Right renal cortex interstitium (tissue), 3 donors: ENCODE data around the gene EVL. TPM values are rescaled to one million over a fixed set of nuclear protein-coding genes. Genes with fewer than 3 reads are reported as not detected.
"Not testable (repeated sequence)": the region's sequence is repeated elsewhere in the genome, so short reads cannot be mapped to it uniquely, and the experiment has no call there.

ENCODE experiments used
- DNase-seq, 3 donors: peaks; one replicate each; pipeline ENCODE4 v3.0.0-alpha.2; 2013; ENCODE audit warnings: low read depth in 3 of 3, low spot score in 2 of 3
- polyA plus RNA-seq, 3 donors: library from polyadenylated mRNA; unstranded; fragments of 120-200 nt; gene quantifications; one replicate each; pipeline ENCODE4 v1.2.1, GENCODE V29; 2013; ENCODE audit not compliant: insufficient read length in 3 of 3

The EVL gene, protein sequence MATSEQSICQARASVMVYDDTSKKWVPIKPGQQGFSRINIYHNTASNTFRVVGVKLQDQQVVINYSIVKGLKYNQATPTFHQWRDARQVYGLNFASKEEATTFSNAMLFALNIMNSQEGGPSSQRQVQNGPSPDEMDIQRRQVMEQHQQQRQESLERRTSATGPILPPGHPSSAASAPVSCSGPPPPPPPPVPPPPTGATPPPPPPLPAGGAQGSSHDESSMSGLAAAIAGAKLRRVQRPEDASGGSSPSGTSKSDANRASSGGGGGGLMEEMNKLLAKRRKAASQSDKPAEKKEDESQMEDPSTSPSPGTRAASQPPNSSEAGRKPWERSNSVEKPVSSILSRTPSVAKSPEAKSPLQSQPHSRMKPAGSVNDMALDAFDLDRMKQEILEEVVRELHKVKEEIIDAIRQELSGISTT
- 100 to 1,000 TPM in 1 of 3 donors, 10 to 100 TPM in 2; 98.1 to 104 (median 99.9) TPM for polyA plus RNA-seq

DNA sequence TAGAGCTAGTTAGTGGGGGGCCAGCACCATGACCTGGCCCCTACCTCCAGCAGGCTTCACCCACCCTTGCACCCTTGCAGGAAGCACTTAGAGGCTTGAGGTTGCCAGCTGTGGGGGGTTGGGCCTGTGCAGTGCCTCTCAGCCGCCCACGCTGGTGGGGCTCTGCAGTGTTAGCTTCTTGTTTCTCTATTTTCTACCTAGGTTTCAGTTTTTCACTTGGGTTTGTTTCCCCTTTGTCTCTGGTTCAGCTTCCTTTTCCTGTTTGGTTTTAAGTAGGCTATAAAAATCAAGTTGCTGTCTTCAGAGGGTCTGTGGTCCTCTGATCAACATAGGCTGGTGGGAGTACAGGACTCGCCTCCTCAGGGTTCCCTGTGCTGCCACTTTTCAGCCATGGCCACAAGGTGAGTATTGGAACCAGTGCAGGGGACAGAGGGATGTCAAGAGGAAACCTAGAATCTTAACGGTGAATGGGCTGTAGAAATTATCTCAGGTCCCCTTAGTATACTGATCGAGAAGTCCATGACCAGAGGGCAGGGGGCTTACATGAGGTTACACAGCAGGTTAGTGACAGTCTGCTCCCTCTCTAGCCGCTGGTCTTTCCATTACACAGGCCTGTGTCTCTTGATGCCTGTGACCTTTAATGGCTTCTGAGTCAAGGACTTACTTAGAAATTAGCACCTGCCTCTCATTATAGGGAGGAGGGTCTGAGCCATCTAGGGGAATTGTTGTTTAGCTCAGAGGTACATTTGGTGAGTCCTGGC lies at the start of gene EVL:
Gene EVL, plus strand, starts transcription at position 312 of the 761 bp plus-strand sequence. Its CDS starts 79 bp downstream, at position 391.
- no peak for DNase-seq

DNA sequence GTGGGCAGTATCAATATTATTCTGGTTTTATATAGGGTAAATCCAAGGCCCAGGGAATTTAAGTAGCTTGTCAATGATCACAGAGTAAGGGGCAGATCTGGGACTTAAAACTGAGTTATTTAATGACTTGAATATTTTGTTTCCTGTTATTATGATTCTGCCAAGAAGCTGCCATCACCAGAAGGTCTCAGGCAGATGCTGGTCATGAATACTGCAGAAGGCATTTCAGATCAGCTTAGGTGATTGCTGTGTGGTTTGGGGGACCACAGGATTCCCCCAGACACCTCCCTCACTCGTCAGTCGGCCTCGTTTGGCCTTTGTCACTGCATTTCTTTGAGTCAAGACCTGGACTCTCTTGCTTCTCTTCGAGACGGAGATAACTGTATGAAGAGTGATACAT lies 47.7 kb upstream of the EVL start:
- DNase-seq: no peak

DNA sequence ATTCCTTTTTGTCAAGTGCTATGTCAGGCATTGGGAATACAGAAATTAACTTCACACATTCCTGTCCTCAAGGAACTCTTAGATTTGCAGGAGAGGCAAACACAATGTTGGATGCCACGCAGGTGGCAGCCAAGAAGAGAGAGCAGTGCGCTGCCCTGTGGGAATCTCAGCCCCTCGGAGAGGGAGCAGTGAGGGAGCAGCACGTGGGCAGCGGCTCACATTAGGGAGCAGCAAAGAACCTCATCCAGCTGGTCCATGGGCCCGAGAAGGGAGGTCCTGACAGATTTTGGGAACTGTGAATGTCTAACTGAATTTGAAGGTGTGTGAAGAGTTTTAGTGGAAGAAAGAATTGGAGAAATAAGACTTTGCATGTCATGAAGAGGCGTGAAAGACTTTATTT lies 47.2 kb upstream of the EVL start:
- DNase-seq: no peak

DNA sequence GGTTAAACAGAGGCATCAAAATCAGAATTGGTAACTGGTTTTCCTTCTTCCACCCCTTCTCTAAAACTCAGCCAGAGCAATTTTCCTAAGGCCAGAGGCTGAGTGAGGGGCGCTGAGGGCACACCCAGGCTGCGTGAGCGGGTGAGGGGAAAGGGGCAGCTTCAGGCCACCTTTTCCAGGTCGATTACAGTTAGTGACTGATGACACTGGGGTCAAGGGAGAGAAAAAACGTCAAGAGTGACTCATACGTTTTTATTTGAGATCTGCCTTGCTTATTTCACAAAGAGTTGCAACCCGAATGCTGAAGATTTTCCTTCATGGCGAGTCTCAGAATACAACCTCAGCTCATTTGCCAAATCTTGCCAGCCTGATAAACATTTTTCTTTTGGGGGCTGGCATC lies 46.7 kb upstream of the EVL start:
- DNase-seq: no peak

DNA sequence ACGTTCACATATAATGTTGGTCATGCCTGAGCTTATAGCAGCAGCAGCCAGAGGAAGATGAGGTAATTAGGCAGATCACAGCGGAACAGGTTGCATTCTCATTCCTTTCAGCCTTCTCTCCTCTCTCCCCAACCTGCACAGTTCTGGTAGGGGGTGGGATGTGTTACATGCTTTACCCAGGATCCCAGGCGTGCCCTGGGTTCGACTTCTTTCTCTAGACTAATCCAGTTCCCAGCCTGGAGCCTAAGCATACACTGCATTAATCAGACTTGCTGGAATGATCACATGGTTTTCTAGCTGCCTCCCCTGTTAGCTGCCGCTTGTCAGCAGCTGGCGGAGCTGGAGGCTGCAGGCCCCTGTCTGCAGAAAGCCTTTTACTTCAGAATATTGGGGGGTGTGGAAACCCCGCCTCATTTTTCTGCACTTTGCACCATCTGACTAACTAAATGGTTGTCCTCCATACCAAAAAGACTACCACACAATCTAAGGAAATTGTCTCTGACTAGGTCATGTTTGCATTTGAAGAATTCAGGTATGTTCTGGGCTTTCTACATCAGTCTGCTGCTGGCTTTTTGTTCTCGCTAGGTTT lies 46.0 kb upstream of the EVL start:
- no peak for DNase-seq

DNA sequence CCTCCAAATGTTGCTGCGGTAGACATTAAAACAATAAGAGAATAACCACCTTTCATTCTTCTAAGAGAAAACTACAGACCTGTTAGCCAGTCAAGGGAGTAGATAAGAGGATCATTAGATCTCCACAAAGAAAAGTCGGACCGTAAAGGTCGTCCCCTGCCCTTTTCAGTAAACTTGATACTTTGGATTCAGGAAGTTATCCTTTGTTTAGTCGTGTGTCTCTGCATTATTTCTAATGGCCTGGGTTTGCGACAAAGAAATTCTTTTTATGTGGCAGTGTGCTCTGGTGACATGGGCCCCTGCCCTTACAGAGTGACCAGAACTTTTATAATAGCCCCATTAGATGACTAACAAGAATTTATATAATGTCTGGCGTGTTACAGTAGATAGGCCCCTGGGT lies 44.6 kb upstream of the EVL start:
- DNase-seq: no peak

DNA sequence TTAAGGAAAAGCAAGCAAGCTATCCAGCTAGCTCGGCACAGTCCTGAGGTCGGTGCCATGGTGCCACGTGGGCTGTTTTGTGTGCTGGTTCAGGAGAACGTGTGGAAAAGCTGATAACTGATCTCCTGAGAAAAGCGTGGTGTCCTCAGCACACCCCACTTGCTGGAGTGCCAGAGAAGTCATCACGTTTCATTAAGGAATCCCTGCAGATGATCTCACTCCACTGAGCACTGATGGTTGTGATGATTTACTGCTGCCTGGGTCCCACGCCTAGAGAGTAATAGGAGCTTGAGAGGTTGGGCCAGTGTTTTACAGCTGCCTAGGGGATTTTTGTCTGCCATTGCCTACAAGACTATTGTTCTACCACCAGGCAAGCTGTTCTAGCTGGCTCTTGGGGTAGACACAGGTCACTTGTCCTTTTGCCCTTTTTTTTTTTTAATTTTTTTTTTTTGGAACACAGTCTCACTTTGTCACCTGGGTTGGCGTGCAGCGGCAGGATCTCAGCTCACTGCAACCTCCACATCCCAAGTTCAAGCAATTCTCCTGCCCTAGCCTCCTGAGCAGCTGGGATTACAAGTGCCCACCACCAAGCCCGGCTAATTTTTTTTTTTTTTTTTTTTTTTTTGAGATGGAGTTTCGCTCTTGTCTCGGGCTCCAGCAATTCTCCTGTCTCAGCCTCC lies 42.3 kb upstream of the EVL start:
- peak in 2 of 3 donors; percentile 52 to 68 for DNase-seq

DNA sequence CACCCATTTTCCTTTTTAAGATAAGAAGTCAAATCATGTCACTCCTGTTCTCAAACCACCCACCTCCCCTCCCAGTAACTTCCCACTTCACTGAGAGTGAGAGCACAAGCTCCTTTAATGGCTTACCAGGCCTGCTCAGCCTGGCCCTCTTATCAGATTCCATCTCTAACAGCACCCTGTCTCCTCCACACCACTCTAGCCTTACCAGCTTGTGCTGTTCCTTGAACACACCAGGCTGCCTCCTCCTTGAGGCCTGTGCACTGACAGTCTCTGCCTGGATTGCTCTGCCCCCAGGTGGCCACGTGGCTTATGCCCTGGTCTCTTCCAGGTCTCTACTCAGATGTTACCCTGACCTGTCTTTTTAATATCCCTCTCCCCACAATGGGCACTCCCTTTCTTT lies 40.1 kb upstream of the EVL start:
- DNase-seq: no peak

DNA sequence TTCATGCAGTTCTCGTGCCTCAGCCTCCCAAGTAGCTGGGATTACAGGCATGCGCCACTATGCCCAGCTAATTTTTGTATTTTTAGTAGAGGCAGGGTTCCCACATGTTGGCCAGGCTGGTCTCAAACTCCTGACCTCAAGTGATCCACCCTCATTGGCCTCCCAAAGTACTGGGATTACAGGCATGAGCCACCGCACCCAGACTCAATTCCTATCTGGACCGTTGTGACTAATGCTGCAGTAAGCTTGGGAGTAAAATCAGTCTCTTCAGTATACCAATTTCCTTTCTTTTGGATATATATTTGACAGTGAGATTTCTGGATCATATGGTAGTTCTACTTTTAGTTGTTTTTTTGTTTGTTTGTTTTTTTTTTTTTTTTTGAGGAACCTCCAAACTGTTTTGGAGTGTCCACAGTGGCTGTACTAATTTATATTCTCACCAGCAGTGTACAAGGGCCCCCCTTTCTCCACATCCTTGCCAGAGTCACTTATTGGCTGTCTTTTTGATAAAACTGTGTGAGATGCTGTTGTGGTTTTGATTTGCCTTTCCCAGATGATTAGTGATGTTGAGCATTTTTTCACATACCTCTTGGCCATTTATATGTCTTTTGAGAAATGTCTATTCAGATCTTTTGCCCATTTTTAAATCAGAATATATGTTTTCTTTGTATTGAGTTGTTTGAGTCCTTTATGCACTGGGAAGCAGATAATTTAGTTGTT lies 37.3 kb upstream of the EVL start:
- no peak for DNase-seq

DNA sequence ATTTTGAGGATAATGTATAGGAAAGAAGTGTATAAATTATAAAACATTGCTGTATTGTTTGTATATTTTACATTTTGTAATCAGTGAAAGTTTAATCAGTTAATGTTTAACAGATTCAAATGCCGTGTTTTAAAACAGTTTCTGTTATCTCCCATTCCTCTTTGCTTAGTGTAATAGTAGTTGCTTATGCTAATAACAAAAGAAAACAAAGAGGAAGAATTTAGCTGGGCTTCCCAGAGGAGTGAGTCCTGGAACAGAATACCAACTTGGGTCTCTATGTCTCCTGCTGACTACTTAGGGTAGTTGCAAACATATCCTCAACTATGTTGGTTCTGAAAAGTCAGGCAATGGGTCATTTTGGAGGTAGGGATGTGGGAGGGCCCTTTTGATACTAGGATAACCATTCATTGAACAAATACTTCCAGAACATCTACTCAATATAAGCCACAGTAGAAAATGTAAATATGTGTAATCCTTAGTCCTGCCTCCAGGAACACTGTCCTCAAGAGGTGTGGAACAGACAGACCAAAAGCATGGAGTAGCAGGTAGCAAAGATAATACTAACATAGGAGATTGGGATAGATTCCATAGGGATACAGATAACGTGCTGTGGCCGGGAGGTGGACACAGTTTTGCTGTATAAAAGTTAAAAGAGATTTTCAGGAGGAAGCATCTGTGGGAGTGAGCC lies 36.1 kb upstream of the EVL start:
- no peak for DNase-seq

DNA sequence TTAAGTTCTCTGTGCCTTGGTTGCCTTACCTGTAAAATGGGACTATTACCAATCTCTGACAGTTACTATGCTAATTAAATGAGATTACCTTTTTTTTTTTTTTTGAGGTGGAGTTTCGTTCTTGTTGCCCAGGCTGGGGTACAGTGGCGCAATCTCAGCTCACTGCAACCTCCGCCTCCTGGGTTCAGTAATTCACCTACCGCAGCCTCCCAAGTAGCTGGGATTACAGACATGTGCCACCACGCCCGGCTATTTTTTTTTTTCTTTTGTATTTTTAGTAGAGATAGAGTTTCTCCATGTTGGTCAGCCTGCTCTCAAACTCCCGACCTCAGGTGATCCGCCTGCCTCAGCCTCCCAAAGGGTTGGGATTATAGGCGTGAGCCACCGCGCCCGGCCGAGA lies 35.2 kb upstream of the EVL start:
- DNase-seq: not testable (repeated sequence)

DNA sequence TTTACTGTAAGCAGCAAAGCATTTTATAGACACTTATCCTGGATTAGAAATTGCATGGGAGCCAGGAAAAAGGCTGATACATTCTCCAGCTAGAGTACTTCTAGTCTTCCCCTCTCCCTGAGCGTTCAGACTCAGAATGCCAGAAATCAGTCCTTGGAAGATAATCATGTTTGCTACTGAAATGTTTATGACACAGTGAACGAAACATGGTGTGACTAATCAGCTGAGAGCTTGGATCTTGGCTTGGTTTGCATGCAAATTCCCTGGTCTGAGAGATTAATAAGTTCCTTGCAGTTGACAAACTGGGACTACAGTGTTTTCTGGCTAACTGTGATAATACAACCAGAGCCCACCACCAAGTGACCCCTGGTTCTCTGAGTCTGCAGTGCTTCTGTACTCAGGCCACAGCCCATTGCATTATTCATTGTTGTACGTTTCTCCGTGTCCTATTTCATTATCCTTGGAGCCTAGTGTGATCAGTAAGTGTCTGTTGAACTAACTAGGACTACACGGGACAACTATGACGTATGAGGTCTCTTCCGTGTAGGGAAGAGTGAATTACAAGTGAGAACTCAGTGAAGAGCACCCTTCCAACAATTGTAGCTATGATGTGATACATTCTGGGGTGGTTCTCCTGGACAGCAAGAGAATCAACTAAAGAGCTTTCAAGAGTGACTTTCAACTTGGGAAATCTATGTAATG lies 34.6 kb upstream of the EVL start:
- DNase-seq: no peak

DNA sequence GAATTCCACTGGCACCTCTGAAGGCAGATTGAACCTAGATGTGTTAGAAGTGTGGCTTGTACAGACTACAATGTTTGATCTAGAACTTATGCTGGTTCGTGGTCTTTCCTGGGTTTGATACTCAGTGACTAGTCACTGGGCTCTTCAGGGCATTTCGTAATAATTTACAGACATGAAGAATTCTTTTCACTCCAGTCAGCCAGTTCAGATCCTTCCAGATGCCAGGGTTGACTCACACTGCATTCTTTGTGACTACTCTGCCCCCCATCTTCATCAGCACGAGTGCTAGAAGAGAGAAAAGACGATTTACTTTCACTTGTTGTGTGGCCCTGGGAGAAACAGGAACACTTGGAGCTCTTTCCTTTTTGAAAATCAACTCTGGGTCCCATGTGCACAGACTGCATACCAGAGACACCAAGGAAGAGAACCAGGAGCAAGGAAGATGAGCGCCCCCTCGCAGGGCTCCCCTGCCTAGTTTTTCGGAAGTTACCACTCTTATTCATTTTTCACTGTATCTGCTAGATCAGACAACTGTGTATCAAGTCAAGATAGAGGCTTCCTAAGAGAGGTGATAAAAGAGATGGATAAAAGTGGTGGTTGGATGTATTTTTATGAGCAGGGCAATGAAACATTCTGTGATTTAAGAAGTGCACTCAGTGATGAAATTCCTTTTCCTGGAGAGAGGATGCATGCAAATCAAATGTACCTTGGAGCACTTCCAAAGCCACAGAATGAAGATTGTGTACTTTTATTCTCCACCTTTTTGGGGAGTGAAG lies 33.5 kb upstream of the EVL start:
- DNase-seq: no peak

DNA sequence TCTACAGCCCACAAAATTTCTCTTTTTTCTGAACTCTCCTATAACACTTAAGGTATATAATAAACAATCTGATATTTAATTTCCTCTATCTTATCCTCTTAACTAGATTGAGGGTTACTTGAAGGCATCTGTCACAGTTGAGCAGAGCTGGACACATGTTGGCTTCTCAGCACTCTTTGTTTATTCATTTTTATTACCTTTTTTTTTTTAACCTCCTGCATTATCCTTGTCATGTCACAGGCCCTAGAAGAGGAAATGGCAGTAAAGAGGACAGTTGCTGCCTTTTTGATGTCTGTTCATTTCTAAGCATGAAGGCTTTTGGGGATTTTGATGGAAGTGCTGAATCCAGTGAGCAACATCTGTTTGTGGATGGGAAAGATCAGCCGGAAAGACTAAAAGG lies 32.5 kb upstream of the EVL start:
- DNase-seq: no peak

DNA sequence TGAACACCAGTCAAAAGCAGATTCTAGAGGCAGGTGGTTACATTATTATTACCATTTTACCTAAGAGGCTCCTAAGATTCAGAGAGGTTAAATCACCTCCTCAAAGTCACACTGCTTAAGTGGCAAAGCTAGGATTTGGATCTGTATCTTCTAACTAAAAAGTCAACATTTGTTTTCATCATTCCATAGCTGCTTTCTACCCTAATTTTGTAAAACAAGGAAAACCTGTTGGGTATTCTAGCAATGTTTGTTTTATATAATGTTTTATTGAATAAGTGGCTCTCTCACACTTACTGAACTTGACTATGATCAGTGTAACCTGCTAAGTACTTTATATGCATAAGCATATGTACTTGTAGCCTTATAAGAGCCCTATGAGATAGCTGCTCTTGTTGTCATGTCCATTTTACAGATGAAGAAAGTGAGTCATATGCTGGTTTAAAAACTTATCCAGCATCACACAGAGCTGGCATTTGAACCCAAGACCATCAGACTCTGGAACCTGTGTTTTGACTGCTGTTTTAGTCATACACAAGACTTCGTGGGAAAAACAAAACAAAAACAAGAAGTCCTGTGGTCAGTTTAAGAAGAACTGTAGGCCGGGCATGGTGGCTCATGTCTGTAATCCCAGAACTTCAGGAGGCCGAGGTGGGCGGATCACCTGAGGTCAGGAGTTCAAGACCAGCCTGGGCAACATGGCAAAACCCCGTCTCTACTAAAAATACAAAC lies 31.7 kb upstream of the EVL start:
- DNase-seq: no peak

DNA sequence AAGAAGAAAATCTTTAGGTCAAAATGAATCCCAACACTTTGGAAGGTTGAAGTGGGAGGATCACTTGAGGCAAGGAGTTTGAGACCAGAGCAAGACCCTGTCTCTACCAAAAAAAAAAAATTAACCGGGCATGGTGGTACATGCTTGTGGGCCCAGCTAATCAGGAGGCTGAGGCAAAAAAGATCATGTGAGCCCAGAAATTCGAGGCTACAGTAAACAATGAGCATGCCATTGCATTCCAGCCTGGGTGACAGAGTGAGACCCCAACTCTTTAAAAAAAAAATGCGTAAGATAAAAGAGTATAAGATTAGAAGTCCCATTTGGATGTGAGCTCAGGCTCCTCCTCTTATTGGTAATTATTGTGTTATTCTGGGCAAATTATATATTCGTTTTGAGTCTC lies 30.8 kb upstream of the EVL start:
- no peak for DNase-seq

DNA sequence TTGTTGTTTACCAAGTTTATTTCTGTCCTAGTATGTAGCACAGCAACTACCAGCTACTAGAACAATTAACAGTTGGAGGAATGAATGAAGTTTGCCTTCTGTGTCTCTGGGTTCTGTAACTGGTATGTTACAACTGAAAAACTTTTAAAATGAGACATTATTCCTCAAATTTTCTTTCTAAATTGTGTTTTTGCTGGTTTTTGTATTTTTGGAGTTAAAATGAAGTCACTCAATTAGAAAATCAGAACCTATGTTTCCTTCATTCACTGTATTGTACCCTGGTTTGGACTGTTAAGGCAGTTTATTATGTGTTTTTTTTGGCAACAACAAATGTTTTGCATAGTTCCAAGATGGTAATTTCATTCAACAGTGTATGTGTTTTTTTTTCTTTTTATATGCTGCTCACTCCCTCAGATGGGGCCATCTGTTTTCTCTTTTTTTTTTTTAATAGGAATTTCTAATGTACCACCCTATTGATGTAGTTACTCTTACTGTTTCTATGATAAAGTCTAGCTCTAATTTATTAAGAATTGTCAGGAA lies 30.2 kb upstream of the EVL start:
- no peak for DNase-seq
